Measurements from ENCODE around the gene TRABD2A.
"Not testable (repeated sequence)": the region's sequence is repeated elsewhere in the genome, so short reads cannot be mapped to it uniquely, and the experiment has no call there.

TRABD2A gene

GRCh38 chr2:84876369-84876768 is 4.5 kb downstream of the TRABD2A start:
- H2BK12ac ChIP-seq (ENCODE audit: low read length), result no peak overlapping the region
- no peak overlapping the region for H3K4me2 ChIP-seq (ENCODE audit: low read length)
- H4K12ac ChIP-seq (ENCODE audit: low read depth, low read length), result no peak overlapping the region
- H3K4me3 ChIP-seq (ENCODE audit: low read depth, low read length), result no peak overlapping the region
- H2AFZ ChIP-seq (ENCODE audit: insufficient read depth, low read length, poor library complexity), result no peak overlapping the region
- H3K9ac ChIP-seq (ENCODE audit: low read length), result no peak overlapping the region
- no peak overlapping the region for H2BK5ac ChIP-seq (ENCODE audit: low read depth, low read length, poor library complexity)
- no peak for DNase-seq
- H3K4ac ChIP-seq (ENCODE audit: low read depth, low read length), result no peak overlapping the region
- peaks cover 2% of the 10 kb centered on the region for H3K79me2 ChIP-seq (ENCODE audit: control insufficient read depth, insufficient read depth, low read length, poor library complexity)
- H3K27ac ChIP-seq (ENCODE audit: low read depth, low read length), result no peak overlapping the region
- peaks cover 21% of the 10 kb centered on the region for H3K27me3 ChIP-seq (ENCODE audit: insufficient read depth, low read length)
- no peak overlapping the region for H2BK120ac ChIP-seq (ENCODE audit: insufficient read depth, low read length, poor library complexity)
- H3K18ac ChIP-seq (ENCODE audit: low read length), result no peak overlapping the region
- no peak overlapping the region for H4K91ac ChIP-seq (ENCODE audit: low read depth, low read length)
- no peak overlapping the region for H3K14ac ChIP-seq (ENCODE audit: low read length)
- WGBS (ENCODE audit: extremely low coverage, insufficient coverage, insufficient read length), result no CpG with 5 or more reads among the region's 3 CpGs
- H2AK5ac ChIP-seq (ENCODE audit: low read length), result no peak overlapping the region
- H3K79me1 ChIP-seq (ENCODE audit: low read length), result peaks cover 4% of the 10 kb centered on the region
- no peak overlapping the region for H4K8ac ChIP-seq (ENCODE audit: low read depth, low read length)
- no peak overlapping the region for H3K23ac ChIP-seq (ENCODE audit: low read length)
- H3K9me3 ChIP-seq (ENCODE audit: insufficient read depth, low read depth, low read length), result peaks cover 2% of the 10 kb centered on the region
- peaks cover 2% of the 10 kb centered on the region in 2 experiments for H3K36me3 ChIP-seq (ENCODE audit: control insufficient read depth in 1 of 2, insufficient read depth in 2 of 2, low read length in 2 of 2)
- peaks cover 5% of the 10 kb centered on the region in 2 experiments for H3K4me1 ChIP-seq (ENCODE audit: control insufficient read depth in 1 of 2, insufficient read depth in 2 of 2, low read length in 2 of 2)

- H3K4me3 ChIP-seq (ENCODE audit: low read depth, low read length); H3K14ac ChIP-seq (ENCODE audit: low read length); H4K91ac ChIP-seq (ENCODE audit: low read depth, low read length); H3K4me2 ChIP-seq (ENCODE audit: low read length); DNase-seq; H3K27ac ChIP-seq (ENCODE audit: low read depth, low read length); H3K36me3 ChIP-seq (ENCODE audit: control insufficient read depth in 1 of 2, insufficient read depth in 2 of 2, low read length in 2 of 2); H4K12ac ChIP-seq (ENCODE audit: low read depth, low read length); H3K9ac ChIP-seq (ENCODE audit: low read length); H2BK5ac ChIP-seq (ENCODE audit: low read depth, low read length, poor library complexity); H4K8ac ChIP-seq (ENCODE audit: low read depth, low read length); H3K79me1 ChIP-seq (ENCODE audit: low read length); H2AK5ac ChIP-seq (ENCODE audit: low read length); H3K79me2 ChIP-seq (ENCODE audit: control insufficient read depth, insufficient read depth, low read length, poor library complexity); H2BK120ac ChIP-seq (ENCODE audit: insufficient read depth, low read length, poor library complexity); H3K18ac ChIP-seq (ENCODE audit: low read length); H3K4ac ChIP-seq (ENCODE audit: low read depth, low read length); H2AFZ ChIP-seq (ENCODE audit: insufficient read depth, low read length, poor library complexity); H3K23ac ChIP-seq (ENCODE audit: low read length); H3K9me3 ChIP-seq (ENCODE audit: insufficient read depth, low read depth, low read length); H3K4me1 ChIP-seq (ENCODE audit: control insufficient read depth in 1 of 2, insufficient read depth in 2 of 2, low read length in 2 of 2); H2BK12ac ChIP-seq (ENCODE audit: low read length): not testable (repeated sequence)
- peaks cover 16% of the 10 kb centered on the region for H3K27me3 ChIP-seq (ENCODE audit: insufficient read depth, low read length)
- no CpG with 5 or more reads among the region's 1 CpG for WGBS (ENCODE audit: extremely low coverage, insufficient coverage, insufficient read length)
Measured at GRCh38 chr2:84875619-84876018, 5.3 kb downstream of the TRABD2A start.

- H4K8ac ChIP-seq (ENCODE audit: low read depth, low read length), result no peak overlapping the region
- H4K12ac ChIP-seq (ENCODE audit: low read depth, low read length), result no peak overlapping the region
- whole genome bisulfite sequencing (ENCODE audit: extremely low coverage, insufficient coverage, insufficient read length), result no CpG with 5 or more reads among the region's 4 CpGs
- H3K23ac ChIP-seq (ENCODE audit: low read length), result no peak overlapping the region
- H3K9ac ChIP-seq (ENCODE audit: low read length), result no peak overlapping the region
- H3K27ac ChIP-seq (ENCODE audit: low read depth, low read length), result no peak overlapping the region
- no peak overlapping the region for H3K14ac ChIP-seq (ENCODE audit: low read length)
- H2AK5ac ChIP-seq (ENCODE audit: low read length), result no peak overlapping the region
- H3K4me1 ChIP-seq (ENCODE audit: control insufficient read depth in 1 of 2, insufficient read depth in 2 of 2, low read length in 2 of 2), result no peaks in the 10 kb centered on the region
- H3K9me3 ChIP-seq (ENCODE audit: insufficient read depth, low read depth, low read length), result peaks cover 4% of the 10 kb centered on the region
- H3K18ac ChIP-seq (ENCODE audit: low read length), result no peak overlapping the region
- no peak overlapping the region for H3K4ac ChIP-seq (ENCODE audit: low read depth, low read length)
- no peaks in the 10 kb centered on the region for H3K79me2 ChIP-seq (ENCODE audit: control insufficient read depth, insufficient read depth, low read length, poor library complexity)
- H2BK5ac ChIP-seq (ENCODE audit: low read depth, low read length, poor library complexity), result no peak overlapping the region
- no peak overlapping the region for H2BK120ac ChIP-seq (ENCODE audit: insufficient read depth, low read length, poor library complexity)
- no peak overlapping the region for H3K4me2 ChIP-seq (ENCODE audit: low read length)
- H3K27me3 ChIP-seq (ENCODE audit: insufficient read depth, low read length), result peaks cover 12% of the 10 kb centered on the region
- H3K79me1 ChIP-seq (ENCODE audit: low read length), result no peaks in the 10 kb centered on the region
- H2AFZ ChIP-seq (ENCODE audit: insufficient read depth, low read length, poor library complexity), result no peak overlapping the region
- H3K4me3 ChIP-seq (ENCODE audit: low read depth, low read length), result no peak overlapping the region
- H2BK12ac ChIP-seq (ENCODE audit: low read length), result no peak overlapping the region
- H3K36me3 ChIP-seq (ENCODE audit: control insufficient read depth in 1 of 2, insufficient read depth in 2 of 2, low read length in 2 of 2), result peaks cover 2% of the 10 kb centered on the region in 2 experiments
- DNase-seq, result no peak
- H4K91ac ChIP-seq (ENCODE audit: low read depth, low read length), result no peak overlapping the region
Measured at GRCh38 chr2:84875213-84875560, 5.7 kb downstream of the TRABD2A start.

- Histone ChIP-seq H3K9me3 (ENCODE audit: insufficient read depth, low read depth, low read length) (peaks cover 4% of the 10 kb centered on the region), H3K23ac (ENCODE audit: low read length) (no peak overlapping the region), H2AK5ac (ENCODE audit: low read length) (no peak overlapping the region), H3K79me2 (ENCODE audit: control insufficient read depth, insufficient read depth, low read length, poor library complexity) (no peaks in the 10 kb centered on the region), H2AFZ (ENCODE audit: insufficient read depth, low read length, poor library complexity) (no peak overlapping the region), H4K91ac (ENCODE audit: low read depth, low read length) (no peak overlapping the region), H2BK12ac (ENCODE audit: low read length) (no peak overlapping the region), H2BK5ac (ENCODE audit: low read depth, low read length, poor library complexity) (no peak overlapping the region), H3K4me1 (ENCODE audit: control insufficient read depth in 1 of 2, insufficient read depth in 2 of 2, low read length in 2 of 2) (no peaks in the 10 kb centered on the region), H4K8ac (ENCODE audit: low read depth, low read length) (no peak overlapping the region), H3K36me3 (ENCODE audit: control insufficient read depth in 1 of 2, insufficient read depth in 2 of 2, low read length in 2 of 2) (peaks cover 2% of the 10 kb centered on the region in 2 experiments), H3K79me1 (ENCODE audit: low read length) (no peaks in the 10 kb centered on the region), H3K9ac (ENCODE audit: low read length) (no peak overlapping the region), H2BK120ac (ENCODE audit: insufficient read depth, low read length, poor library complexity) (no peak overlapping the region), H3K4me2 (ENCODE audit: low read length) (no peak overlapping the region), H3K4me3 (ENCODE audit: low read depth, low read length) (no peak overlapping the region), H3K18ac (ENCODE audit: low read length) (no peak overlapping the region), H3K27me3 (ENCODE audit: insufficient read depth, low read length) (peaks cover 8% of the 10 kb centered on the region), H3K27ac (ENCODE audit: low read depth, low read length) (no peak overlapping the region), H4K12ac (ENCODE audit: low read depth, low read length) (no peak overlapping the region), H3K4ac (ENCODE audit: low read depth, low read length) (no peak overlapping the region), H3K14ac (ENCODE audit: low read length) (no peak overlapping the region)
- WGBS (ENCODE audit: extremely low coverage, insufficient coverage, insufficient read length), result no CpG with 5 or more reads among the region's 7 CpGs
- DNase-seq, result no peak
Measured at GRCh38 chr2:84874381-84875212, 6.3 kb downstream of the TRABD2A start.

Measured in trophoblast cell (in vitro differentiated cells and primary cell).